ENCODE data around the gene EPS8L2. TPM values are rescaled to one million over a fixed set of nuclear protein-coding genes. Genes with fewer than 3 reads are reported as not detected.
A peak's percentile ranks its signal among the peaks of the same experiment; 100 is the strongest.

The EPS8L2 gene
- total RNA-seq, 3 donors from 2014 or later: 5.2 to 13.0 (median 7.0) TPM

DNA sequence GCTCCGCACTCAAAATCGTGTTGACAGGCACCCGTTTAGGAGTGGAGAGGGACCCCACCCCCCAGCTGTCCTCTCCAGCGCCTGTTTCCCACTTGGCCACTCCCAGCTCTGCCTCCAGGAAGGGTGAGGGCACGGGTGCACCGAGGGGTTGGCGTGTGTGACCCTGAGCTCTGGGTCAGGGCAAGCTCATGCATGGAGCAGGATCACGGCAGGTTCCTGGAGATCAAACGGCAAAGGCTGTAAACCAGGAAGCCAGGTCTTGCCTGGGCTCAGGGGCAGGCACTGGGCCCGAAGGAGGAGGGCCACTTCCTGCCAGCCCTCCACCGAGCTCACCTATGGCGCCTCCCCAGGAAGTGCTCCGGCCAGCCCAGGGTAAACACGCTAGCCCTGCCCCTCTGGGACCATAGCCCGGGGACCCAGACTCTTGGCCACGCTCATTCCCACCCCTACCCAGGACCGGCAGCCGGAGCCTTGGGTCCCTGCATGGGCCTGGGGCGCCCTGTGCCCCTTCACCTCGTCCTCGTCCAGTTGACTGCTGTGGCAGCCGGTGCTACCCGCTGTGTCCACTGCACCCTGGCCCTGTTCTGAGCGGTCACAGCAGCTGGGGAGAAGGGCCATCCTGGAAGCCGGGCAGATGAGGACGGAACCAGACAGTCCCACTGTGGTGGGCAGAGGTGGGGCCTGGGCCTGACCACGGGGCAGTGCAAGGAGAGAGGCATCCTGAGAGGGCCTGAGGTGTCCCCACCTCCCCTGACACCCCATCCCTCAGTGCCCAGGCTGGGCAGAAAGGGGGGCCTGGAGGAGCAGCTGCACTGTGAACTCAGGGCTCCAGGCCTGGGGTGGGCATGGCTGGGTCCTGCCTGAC, 1.0 kb upstream of the EPS8L2 start:
- no peak for DNase-seq
- Mint-ChIP-seq H3K4me3 (no peak overlapping the region), H3K9me3 (no peaks in the 10 kb centered on the region), H3K4me1 (ENCODE audit: low read depth) (no peaks in the 10 kb centered on the region), H3K27me3 (ENCODE audit: low read depth) (peaks cover 15% of the 10 kb centered on the region), H3K36me3 (ENCODE audit: insufficient read depth) (peaks cover 3% of the 10 kb centered on the region)
- no peak for ATAC-seq

DNA sequence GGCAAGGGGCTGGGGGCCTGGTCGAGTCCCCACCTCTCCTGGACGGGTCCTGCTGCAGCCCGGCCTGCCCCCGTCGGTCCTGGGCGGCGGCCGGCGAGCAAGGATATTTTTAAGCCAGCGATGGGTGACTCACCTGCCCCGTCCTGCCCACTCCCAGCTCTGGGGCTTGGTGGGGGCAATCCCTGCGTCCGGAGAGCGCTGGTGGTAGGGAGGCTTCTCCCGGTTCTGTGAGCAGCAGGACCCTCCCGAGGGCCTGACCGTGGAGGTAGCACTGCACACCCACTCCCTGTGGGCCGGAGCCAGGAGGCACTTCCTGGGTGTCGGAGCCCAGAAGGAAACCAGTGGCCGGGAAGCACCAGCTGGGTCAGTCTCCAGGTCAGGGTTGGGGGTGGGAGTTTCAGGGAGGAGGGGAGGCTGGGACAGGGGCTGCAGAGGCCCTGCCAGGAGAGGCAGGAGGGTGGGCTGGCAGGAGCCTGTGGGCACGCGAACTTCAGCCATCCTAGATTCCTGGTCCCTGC, 467 bp downstream of the EPS8L2 start:
- H3K9me3 Mint-ChIP-seq: no peaks in the 10 kb centered on the region
- ATAC-seq (no peak), DNase-seq (no peak)
- no peak overlapping the region for H3K4me3 Mint-ChIP-seq
- H3K36me3 Mint-ChIP-seq (ENCODE audit: insufficient read depth): no peaks in the 10 kb centered on the region
- peaks cover 22% of the 10 kb centered on the region for H3K27me3 Mint-ChIP-seq (ENCODE audit: low read depth)
- peaks cover 1% of the 10 kb centered on the region for H3K4me1 Mint-ChIP-seq (ENCODE audit: low read depth)

DNA sequence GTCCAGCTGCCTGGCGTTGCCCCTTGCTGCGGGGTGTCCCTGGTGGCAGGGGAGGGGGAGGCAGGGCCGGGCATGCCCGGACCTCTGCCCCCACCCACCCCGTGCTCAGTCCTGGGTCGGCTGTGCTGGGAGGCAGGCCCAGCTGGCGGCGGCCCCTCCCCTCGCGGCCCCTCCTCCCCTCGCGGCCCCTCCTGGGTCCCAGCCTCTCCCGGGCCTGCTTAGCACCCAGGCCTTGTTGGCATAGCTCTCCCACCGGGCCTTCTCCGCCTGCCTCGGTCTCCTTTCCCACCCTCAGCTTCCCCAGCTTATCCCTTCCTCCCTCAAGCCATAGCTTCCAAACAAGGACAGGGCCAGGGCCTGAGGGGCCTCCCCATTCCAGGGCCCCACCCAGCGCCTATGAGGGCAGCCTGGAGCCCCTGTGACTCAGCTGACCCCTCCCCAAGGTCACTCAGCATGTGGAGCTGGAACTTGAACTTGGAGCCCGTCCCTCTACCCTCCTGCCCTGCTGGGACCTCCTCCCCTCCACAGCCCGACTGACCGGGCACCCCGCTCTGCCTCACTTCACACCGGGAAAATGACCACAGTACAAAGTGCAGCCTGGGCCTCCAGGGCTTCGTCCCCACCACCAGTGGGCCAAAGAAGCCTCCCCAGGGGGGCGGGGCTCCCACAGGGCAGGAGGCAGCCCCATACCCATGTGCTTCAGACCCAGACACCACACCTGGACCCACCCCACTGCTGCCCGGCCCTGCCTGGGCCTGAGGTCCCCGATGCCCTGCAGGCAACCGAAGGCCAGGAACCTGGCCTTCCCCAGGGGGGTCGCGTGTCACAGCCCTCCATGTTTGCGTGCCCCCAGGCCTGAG, 1.2 kb downstream of the EPS8L2 start:
- no peak for DNase-seq
- Mint-ChIP-seq H3K27me3 (ENCODE audit: low read depth) (peaks cover 22% of the 10 kb centered on the region), H3K4me3 (no peak overlapping the region), H3K36me3 (ENCODE audit: insufficient read depth) (no peaks in the 10 kb centered on the region), H3K4me1 (ENCODE audit: low read depth) (peaks cover 1% of the 10 kb centered on the region), H3K9me3 (no peaks in the 10 kb centered on the region)
- ATAC-seq: no peak

DNA sequence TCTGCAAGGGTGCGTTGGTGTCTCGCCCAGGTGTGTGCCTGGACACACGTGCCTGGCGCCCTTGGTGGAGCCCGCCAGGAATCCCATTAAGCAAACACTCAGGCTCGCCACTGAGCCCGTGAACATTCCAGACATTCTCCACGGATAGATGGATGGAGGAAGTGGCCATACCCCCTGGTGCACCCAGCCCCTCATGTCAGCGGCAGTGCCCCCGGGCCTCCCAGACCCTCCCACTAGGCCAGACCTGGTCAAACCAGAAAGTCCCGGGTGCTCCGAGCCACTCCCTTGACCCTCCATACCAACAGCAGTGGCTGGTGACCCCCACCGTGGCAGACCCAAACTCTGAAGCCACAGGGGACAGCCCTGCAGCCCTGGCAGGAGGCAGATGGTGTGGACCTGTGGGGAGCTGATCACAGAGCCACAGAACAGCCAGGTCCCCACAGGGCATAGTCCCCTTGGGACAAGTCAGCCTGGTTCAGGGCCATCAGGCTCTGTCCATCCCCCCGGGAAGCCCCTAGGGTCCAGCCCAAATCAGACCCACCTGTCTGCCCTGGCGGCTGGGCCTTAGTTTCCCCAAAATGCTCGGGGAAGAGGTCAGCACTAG, 1.9 kb downstream of the EPS8L2 start:
- H3K27me3 Mint-ChIP-seq (ENCODE audit: low read depth): peaks cover 22% of the 10 kb centered on the region
- no peak overlapping the region for H3K4me3 Mint-ChIP-seq
- H3K36me3 Mint-ChIP-seq (ENCODE audit: insufficient read depth): no peaks in the 10 kb centered on the region
- H3K4me1 Mint-ChIP-seq (ENCODE audit: low read depth): peaks cover 1% of the 10 kb centered on the region
- DNase-seq (no peak), ATAC-seq (no peak)
- no peaks in the 10 kb centered on the region for H3K9me3 Mint-ChIP-seq

DNA sequence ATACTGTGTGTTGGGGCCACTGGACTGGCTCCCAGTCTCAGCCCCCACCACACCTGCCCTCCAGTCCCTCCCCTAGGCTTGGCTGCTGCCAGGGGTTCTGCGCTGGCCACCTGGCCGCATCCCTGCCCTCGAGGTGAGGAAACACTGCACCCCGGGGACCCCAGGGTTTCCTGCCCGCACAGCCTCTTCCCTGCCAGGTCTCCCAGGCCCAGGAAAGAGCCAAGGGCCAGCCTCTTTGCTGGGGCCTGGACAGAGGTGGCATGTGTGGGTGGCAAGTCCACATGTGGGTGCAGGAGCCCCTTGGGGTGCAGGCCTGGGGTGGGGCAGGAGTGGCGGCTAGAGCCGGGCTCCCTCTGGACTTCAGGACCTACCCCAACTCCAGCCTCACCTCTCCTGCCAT, 2.5 kb downstream of the EPS8L2 start:
- Mint-ChIP-seq H3K9me3 (no peaks in the 10 kb centered on the region), H3K4me3 (no peak overlapping the region), H3K4me1 (ENCODE audit: low read depth) (peaks cover 1% of the 10 kb centered on the region), H3K36me3 (ENCODE audit: insufficient read depth) (no peaks in the 10 kb centered on the region), H3K27me3 (ENCODE audit: low read depth) (peaks cover 22% of the 10 kb centered on the region)
- ATAC-seq (no peak), DNase-seq (no peak)

DNA sequence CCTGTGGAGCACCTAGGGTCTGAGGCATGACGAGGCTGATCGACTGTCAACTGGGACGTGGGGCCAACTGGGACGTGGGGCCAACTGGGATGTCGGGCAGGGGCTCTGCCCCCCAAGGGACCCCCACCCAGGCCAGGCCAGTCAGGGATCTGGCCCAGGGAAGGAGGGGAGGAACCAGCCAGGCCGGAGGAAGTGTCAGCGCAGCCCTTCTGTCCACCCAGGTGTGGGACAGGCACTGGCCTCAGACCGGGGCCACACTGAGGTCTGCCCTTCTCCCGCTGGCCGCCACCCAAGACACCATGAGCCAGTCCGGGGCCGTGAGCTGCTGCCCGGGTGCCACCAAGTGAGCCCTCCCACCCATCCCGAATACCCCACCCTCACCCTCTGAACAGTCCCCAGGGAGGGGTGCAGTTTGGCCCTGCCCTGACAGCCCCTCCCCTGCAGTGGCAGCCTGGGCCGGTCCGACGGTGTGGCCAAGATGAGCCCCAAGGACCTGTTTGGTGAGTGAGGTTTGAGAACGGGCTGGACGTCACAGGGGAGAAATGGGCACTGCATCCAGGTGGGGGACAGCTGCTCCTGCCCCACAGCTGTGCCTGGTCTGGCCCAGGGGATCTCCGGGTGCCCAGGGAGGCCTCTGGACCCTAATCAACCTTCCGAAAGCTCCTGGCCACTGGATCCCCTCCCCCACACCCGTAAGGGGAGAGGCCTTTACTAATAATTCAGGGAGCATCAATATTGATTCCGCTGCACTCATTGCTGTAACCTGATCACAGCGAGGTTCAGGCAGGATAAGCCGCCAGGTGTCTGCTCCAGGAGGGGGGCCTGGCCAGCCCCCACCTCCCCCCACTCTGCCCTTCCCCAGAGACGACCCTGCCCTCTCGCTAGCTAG, 3.3 kb downstream of the EPS8L2 start:
- no peak overlapping the region for H3K4me3 Mint-ChIP-seq
- no peaks in the 10 kb centered on the region for H3K9me3 Mint-ChIP-seq
- H3K36me3 Mint-ChIP-seq (ENCODE audit: insufficient read depth): no peaks in the 10 kb centered on the region
- ATAC-seq (no peak), DNase-seq (no peak)
- H3K27me3 Mint-ChIP-seq (ENCODE audit: low read depth): peaks cover 22% of the 10 kb centered on the region
- peaks cover 1% of the 10 kb centered on the region for H3K4me1 Mint-ChIP-seq (ENCODE audit: low read depth)

DNA sequence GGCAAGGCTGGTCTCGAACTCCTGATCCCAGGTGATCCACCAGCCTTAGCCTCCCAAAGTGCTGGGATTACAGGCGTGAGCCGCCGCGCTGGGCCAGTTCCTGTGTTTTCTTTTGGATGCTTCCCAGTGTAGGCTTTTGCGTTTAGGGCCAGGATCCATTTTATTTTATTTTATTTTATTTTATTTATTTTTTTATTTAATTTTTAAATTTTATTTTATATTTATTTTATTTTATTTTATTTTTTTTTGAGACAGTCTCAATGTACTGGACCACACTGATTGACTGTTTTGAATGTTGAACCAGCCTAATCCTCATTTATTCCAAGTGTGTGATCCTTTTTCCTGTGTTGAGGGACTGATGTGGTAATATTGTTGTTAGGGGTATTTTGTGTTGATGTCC, 8.4 kb downstream of the EPS8L2 start:
- H3K27me3 Mint-ChIP-seq (ENCODE audit: low read depth): peaks cover 7% of the 10 kb centered on the region
- H3K4me3 Mint-ChIP-seq: no peak overlapping the region
- peaks cover 1% of the 10 kb centered on the region for H3K4me1 Mint-ChIP-seq (ENCODE audit: low read depth)
- no peaks in the 10 kb centered on the region for H3K36me3 Mint-ChIP-seq (ENCODE audit: insufficient read depth)
- ATAC-seq (no peak), DNase-seq (no peak)
- peaks cover 3% of the 10 kb centered on the region for H3K9me3 Mint-ChIP-seq

DNA sequence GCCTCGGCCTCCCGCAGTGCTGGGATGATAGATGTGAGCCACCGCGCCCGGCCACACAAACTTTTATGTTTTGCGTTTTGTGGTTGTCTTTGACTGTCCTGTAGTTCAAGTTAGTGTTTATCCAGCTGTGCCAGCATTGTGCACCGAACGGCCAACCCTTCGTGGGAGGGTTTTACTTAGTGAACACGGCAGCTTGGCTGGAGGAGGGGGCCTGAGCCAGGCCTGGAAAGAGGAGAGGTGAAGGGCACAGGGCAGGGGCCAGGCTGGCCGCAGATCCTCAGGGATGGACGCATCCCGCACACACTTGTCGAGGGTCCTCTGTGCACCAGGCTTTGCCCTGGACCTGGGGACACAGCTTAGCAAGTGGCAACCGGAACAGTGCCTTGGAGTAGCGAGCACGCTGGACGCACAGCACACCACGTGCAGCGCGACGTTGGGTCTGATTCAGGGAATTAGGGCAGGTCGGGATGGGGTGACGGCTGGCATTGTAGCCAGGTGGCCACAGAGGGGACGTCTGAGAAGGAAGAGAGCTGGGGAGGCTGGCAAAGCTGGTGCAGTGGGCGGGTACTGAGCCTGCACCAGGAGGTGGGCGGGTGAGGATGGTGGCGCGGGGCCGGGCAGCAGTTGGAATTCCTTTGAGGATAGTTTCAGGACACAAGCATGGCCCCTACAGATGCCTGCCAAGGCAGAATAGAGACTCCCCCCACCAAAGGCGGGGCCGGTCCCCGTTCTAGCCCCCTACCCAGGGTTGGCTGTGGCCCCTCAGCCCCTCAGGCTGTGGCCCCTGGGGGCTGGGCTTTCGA, 13.4 kb downstream of the EPS8L2 start:
- Mint-ChIP-seq H3K4me3 (no peak overlapping the region), H3K4me1 (ENCODE audit: low read depth) (peaks cover 11% of the 10 kb centered on the region), H3K36me3 (ENCODE audit: insufficient read depth) (no peaks in the 10 kb centered on the region), H3K9me3 (peaks cover 3% of the 10 kb centered on the region), H3K27me3 (ENCODE audit: low read depth) (peaks cover 8% of the 10 kb centered on the region)
- no peak for DNase-seq
- no peak for ATAC-seq

DNA sequence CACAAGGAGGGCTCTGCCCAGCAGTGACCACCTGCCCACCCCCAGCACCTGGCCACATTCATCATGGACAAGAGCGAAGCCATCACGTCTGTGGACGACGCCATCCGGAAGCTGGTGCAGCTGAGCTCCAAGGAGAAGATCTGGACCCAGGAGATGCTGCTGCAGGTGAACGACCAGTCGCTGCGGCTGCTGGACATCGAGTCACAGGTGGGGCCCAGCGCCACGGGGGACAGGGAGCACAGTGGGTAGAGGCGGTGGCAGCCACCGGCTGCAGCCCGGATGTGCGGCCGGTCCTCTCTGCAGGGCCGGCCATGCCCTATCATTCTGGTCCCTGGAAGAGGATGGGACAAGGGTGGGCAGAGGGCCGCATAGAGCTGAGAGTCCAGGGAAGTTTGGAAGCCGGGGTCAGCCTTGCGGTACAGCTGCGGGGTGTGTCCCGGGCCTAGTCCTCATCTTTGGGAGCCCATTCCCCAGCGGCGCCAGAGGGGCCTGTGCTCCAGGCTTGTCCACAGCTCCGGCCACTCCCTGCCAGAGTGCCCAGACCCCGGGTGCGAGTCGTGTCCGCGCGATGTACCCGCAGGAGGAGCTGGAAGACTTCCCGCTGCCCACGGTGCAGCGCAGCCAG, 14.1 kb downstream of the EPS8L2 start:
- Mint-ChIP-seq H3K9me3 (peaks cover 3% of the 10 kb centered on the region), H3K27me3 (ENCODE audit: low read depth) (peaks cover 8% of the 10 kb centered on the region), H3K36me3 (ENCODE audit: insufficient read depth) (no peaks in the 10 kb centered on the region), H3K4me1 (ENCODE audit: low read depth) (peaks cover 14% of the 10 kb centered on the region), H3K4me3 (peak overlapping the region; percentile 21)
- ATAC-seq (no peak), DNase-seq (no peak)

DNA sequence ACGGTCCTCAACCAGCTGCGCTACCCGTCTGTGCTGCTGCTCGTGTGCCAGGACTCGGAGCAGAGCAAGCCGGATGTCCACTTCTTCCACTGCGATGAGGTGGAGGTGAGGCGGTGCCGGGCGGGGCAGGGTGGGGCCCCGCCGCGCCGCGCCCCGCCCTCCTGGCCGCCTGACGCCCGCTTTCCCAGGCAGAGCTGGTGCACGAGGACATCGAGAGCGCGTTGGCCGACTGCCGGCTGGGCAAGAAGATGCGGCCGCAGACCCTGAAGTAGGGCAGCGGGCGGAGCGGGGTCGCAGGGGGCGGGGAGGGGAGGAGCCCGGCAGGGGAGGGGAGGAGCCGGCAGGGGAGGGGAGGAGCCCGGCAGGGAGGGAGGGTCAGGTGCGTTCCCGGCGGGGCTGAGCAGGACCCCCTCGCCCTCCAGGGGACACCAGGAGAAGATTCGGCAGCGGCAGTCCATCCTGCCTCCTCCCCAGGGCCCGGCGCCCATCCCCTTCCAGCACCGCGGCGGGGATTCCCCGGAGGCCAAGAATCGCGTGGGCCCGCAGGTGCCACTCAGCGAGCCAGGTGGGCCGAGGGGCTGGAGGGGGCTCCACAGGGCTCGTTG, 14.7 kb downstream of the EPS8L2 start:
- ATAC-seq (peak; percentile 46 to 80), DNase-seq (peak; percentile 46)
- Mint-ChIP-seq H3K4me1 (ENCODE audit: low read depth) (peaks cover 14% of the 10 kb centered on the region), H3K27me3 (ENCODE audit: low read depth) (peaks cover 8% of the 10 kb centered on the region), H3K36me3 (ENCODE audit: insufficient read depth) (no peaks in the 10 kb centered on the region), H3K4me3 (peak overlapping the region; percentile 21), H3K9me3 (no peaks in the 10 kb centered on the region)

DNA sequence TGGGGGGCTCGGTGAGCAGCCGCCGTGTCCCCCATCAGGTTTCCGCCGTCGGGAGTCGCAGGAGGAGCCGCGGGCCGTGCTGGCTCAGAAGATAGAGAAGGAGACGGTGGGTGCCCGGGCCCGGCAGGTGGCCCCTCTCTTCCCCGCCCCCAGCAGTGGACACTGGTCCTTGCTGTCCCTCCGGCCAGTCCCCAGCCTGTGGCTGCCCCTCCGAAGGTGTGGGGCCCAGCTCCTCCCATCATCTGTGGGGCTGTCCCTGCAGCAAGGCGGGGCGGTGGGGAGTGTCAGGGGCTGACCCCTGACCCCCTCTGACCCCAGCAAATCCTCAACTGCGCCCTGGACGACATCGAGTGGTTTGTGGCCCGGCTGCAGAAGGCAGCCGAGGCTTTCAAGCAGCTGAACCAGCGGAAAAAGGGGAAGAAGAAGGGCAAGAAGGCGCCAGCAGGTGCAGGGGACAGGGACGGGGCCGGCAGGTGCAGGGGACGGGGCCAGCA, 15.3 kb downstream of the EPS8L2 start:
- no peak for ATAC-seq
- peaks cover 14% of the 10 kb centered on the region for H3K4me1 Mint-ChIP-seq (ENCODE audit: low read depth)
- H3K27me3 Mint-ChIP-seq (ENCODE audit: low read depth): peaks cover 8% of the 10 kb centered on the region
- H3K4me3 Mint-ChIP-seq: peak overlapping the region; percentile 29
- H3K9me3 Mint-ChIP-seq: no peaks in the 10 kb centered on the region
- H3K36me3 Mint-ChIP-seq (ENCODE audit: insufficient read depth): no peaks in the 10 kb centered on the region
- no peak for DNase-seq

DNA sequence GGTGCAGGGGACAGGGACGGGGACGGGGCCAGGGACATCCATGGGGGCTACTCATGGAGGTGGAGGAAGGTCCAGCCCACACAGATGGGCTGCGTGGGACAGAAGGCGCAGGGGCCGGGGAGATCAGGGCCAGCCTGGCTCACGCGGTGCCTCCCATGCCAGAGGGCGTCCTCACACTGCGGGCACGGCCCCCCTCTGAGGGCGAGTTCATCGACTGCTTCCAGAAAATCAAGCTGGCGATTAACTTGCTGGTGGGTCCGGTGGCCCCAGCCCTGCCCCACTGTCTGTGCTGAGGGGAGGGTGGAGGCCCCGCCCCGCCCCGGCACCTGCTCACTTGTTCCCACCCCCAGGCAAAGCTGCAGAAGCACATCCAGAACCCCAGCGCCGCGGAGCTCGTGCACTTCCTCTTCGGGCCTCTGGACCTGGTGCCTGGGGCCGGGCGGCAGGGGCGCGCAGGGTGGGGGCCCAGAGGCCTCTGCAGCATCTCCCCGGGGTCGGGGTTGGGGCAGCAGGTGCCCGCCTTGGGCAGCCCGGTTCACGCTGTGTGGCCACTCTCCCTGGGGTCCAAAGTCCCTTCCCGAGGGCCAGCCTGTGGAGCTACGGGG, 15.8 kb downstream of the EPS8L2 start:
- H3K4me3 Mint-ChIP-seq: peak overlapping the region; percentile 29
- DNase-seq (peak; percentile 43), ATAC-seq (peak; percentile 26 to 42)
- H3K36me3 Mint-ChIP-seq (ENCODE audit: insufficient read depth): no peaks in the 10 kb centered on the region
- no peaks in the 10 kb centered on the region for H3K9me3 Mint-ChIP-seq
- H3K4me1 Mint-ChIP-seq (ENCODE audit: low read depth): peaks cover 16% of the 10 kb centered on the region
- peaks cover 8% of the 10 kb centered on the region for H3K27me3 Mint-ChIP-seq (ENCODE audit: low read depth)
